ENCODE data around the gene PCDHGB1. TPM values are rescaled to one million over a fixed set of nuclear protein-coding genes. Genes with fewer than 3 reads are reported as not detected.

PCDHGB1 gene
- total RNA-seq, 2 donors from 2014 or later, result 0.13 TPM; not detected in 1

DNA sequence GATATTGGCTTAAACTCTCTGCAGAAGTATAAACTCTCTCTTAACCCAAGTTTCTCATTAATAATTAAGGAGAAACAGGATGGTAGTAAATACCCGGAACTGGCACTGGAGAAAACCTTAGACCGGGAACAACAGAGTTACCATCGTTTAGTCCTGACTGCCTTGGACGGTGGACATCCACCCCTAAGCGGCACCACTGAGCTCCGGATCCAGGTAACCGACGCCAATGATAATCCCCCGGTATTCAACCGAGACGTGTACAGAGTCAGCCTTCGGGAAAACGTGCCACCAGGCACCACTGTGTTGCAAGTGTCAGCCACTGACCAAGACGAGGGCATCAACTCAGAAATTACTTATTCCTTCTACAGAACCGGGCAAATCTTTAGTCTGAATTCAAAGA is 48.7 kb downstream of the PCDHGB1 start:
- H3K27ac Mint-ChIP-seq, result no peak overlapping the region
- ATAC-seq (no peak), DNase-seq (no peak)
- H3K4me3 Mint-ChIP-seq, result no peak overlapping the region
- H3K36me3 Mint-ChIP-seq (ENCODE audit: low read depth), result peaks cover 5% of the 10 kb centered on the region
- peaks cover 2% of the 10 kb centered on the region for H3K9me3 ChIP-seq (ENCODE audit: control insufficient read depth, low read length, poor library complexity, severe bottlenecking)
- no peaks in the 10 kb centered on the region for H3K4me1 Mint-ChIP-seq
- peaks cover 56% of the 10 kb centered on the region for H3K27me3 Mint-ChIP-seq

DNA sequence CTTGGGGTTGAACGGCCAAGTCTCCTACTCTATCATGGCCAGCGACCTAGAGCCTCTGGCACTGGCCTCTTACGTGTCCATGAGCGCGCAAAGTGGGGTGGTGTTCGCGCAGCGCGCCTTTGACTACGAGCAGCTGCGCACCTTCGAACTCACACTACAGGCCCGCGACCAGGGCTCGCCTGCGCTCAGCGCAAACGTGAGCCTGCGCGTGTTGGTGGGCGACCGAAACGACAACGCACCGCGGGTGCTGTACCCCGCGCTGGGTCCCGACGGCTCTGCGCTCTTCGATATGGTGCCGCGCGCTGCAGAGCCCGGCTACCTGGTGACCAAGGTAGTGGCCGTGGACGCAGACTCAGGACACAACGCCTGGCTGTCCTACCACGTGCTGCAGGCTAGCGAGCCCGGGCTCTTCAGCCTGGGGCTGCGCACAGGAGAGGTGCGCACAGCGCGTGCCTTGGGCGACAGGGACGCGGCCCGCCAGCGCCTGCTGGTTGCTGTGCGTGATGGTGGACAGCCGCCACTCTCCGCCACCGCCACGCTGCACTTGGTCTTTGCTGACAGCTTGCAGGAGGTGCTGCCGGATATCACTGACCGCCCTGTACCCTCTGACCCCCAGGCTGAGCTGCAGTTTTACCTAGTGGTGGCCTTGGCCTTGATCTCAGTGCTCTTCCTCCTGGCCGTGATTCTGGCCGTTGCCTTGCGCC is 49.8 kb downstream of the PCDHGB1 start:
- ATAC-seq (no peak), DNase-seq (no peak)
- H3K36me3 Mint-ChIP-seq (ENCODE audit: low read depth), result peaks cover 5% of the 10 kb centered on the region
- peak overlapping the region; percentile 6 for H3K27ac Mint-ChIP-seq
- peaks cover 4% of the 10 kb centered on the region for H3K9me3 ChIP-seq (ENCODE audit: control insufficient read depth, low read length, poor library complexity, severe bottlenecking)
- peaks cover 54% of the 10 kb centered on the region for H3K27me3 Mint-ChIP-seq
- H3K4me3 Mint-ChIP-seq, result no peak overlapping the region
- no peaks in the 10 kb centered on the region for H3K4me1 Mint-ChIP-seq

Other genes starting within 250 kb of the PCDHGB1 start
- not detected for gene PCDHB3, start 249.6 kb upstream of the PCDHGB1 start, total RNA-seq
- gene PCDHB4, start 228.3 kb upstream of the PCDHGB1 start, total RNA-seq, result not detected
- gene PCDHB5, start 214.9 kb upstream of the PCDHGB1 start, total RNA-seq, result under 1 TPM; 0.12 to 0.34 TPM
- gene PCDHB6, start 200.0 kb upstream of the PCDHGB1 start, total RNA-seq, result not detected
- gene PCDHB7, start 177.5 kb upstream of the PCDHGB1 start, total RNA-seq, result not detected
- gene PCDHB8, start 172.3 kb upstream of the PCDHGB1 start, total RNA-seq, result not detected
- gene PCDHB16, start 167.7 kb upstream of the PCDHGB1 start, total RNA-seq, result not detected
- gene PCDHB9, start 162.9 kb upstream of the PCDHGB1 start, total RNA-seq, result 1 to 10 TPM in 1 of 2 donors, not detected in 1; 1.0 TPM
- not detected for gene PCDHB10, start 157.7 kb upstream of the PCDHGB1 start, total RNA-seq
- gene PCDHB11, start 150.5 kb upstream of the PCDHGB1 start, total RNA-seq, result not detected
- gene PCDHB12, start 141.4 kb upstream of the PCDHGB1 start, total RNA-seq, result not detected
- not detected for gene PCDHB13, start 136.2 kb upstream of the PCDHGB1 start, total RNA-seq
- gene PCDHB14, start 126.8 kb upstream of the PCDHGB1 start, total RNA-seq, result not detected
- gene PCDHB15, start 104.7 kb upstream of the PCDHGB1 start, total RNA-seq, result under 1 TPM in 1 of 2 donors, not detected in 1; 0.10 TPM
- gene SLC25A2, start 46.0 kb upstream of the PCDHGB1 start, total RNA-seq, result under 1 TPM; 0.65 to 0.70 TPM
- gene TAF7, start 29.3 kb upstream of the PCDHGB1 start, total RNA-seq, result 10 to 100 TPM; 74.4 to 90.7 TPM
- not detected for gene PCDHGA1, start 19.6 kb upstream of the PCDHGB1 start, total RNA-seq
- gene PCDHGA2, start 11.3 kb upstream of the PCDHGB1 start, total RNA-seq, result not detected
- gene PCDHGA3, start 6.3 kb upstream of the PCDHGB1 start, total RNA-seq, result under 1 TPM in 1 of 2 donors, not detected in 1; 0.22 TPM
- under 1 TPM in 1 of 2 donors, not detected in 1; 0.12 TPM for gene PCDHGA4, start 4.9 kb downstream of the PCDHGB1 start, total RNA-seq
- under 1 TPM; 0.44 to 0.45 TPM for gene PCDHGB2, start 9.9 kb downstream of the PCDHGB1 start, total RNA-seq
- gene PCDHGA5, start 14.1 kb downstream of the PCDHGB1 start, total RNA-seq, result under 1 TPM in 1 of 2 donors, not detected in 1; 0.16 TPM
- under 1 TPM; 0.13 to 0.32 TPM for gene PCDHGB3, start 20.1 kb downstream of the PCDHGB1 start, total RNA-seq
- under 1 TPM; 0.10 to 0.40 TPM for gene PCDHGA6, start 23.8 kb downstream of the PCDHGB1 start, total RNA-seq
- gene PCDHGA7, start 32.6 kb downstream of the PCDHGB1 start, total RNA-seq, result under 1 TPM in 1 of 2 donors, not detected in 1; 0.25 TPM
- gene PCDHGB4, start 37.6 kb downstream of the PCDHGB1 start, total RNA-seq, result under 1 TPM; 0.08 to 0.10 TPM
- under 1 TPM in 1 of 2 donors, not detected in 1; 0.05 TPM for gene PCDHGA8, start 42.5 kb downstream of the PCDHGB1 start, total RNA-seq
- gene PCDHGB5, start 47.8 kb downstream of the PCDHGB1 start, total RNA-seq, result under 1 TPM; 0.26 to 0.35 TPM
- not detected for gene PCDHGA9, start 52.7 kb downstream of the PCDHGB1 start, total RNA-seq
- gene PCDHGB6, start 57.9 kb downstream of the PCDHGB1 start, total RNA-seq, result under 1 TPM; 0.10 to 0.20 TPM
- under 1 TPM; 0.10 to 0.18 TPM for gene PCDHGA10, start 62.9 kb downstream of the PCDHGB1 start, total RNA-seq
- not detected for gene PCDHGB7, start 67.6 kb downstream of the PCDHGB1 start, total RNA-seq
- gene PCDHGA11, start 71.0 kb downstream of the PCDHGB1 start, total RNA-seq, result not detected
- gene PCDHGA12, start 80.4 kb downstream of the PCDHGB1 start, total RNA-seq, result not detected
- gene PCDHGC3, start 125.9 kb downstream of the PCDHGB1 start, total RNA-seq, result not detected
- not detected for gene PCDHGC4, start 134.9 kb downstream of the PCDHGB1 start, total RNA-seq
- gene PCDHGC5, start 139.0 kb downstream of the PCDHGB1 start, total RNA-seq, result not detected

Measured in T-helper 17 cell (primary cell).